ENCODE results near the gene MAP2K7.
A peak's percentile ranks its signal among the peaks of the same experiment; 100 is the strongest.

The MAP2K7 gene

GRCh38 chr19:7888145-7888825 is 15.4 kb upstream of the MAP2K7 start, which contains the start of gene LRRC8E (continued):
- TF ChIP-seq REST (tag by site-specific recombination; IDR thresholded peaks at IDR 0.05): peak; percentile 32; the same call in 1 of the 2 replicates
- TF ChIP-seq ZNF24 (tag by site-specific recombination; IDR thresholded peaks at IDR 0.05): no peak
- TF ChIP-seq ZNF701 (tag by site-specific recombination; IDR thresholded peaks at IDR 0.05): no peak
- TF ChIP-seq ELK4 (IDR thresholded peaks at IDR 0.05; ENCODE audit: borderline replicate concordance, low read depth, low read length): no peak
- no peak for TF ChIP-seq PBX3 (CRISPR knock-in tag; IDR thresholded peaks at IDR 0.05)
- peak; percentile 51; the same call in 1 of the 2 replicates for TF ChIP-seq ZFP69B (tag by site-specific recombination; IDR thresholded peaks at IDR 0.05)
- no peak for TF ChIP-seq ZNF112 (tag by site-specific recombination; IDR thresholded peaks at IDR 0.05)
- TF ChIP-seq ZNF670 (tag by site-specific recombination; IDR thresholded peaks at IDR 0.05; ENCODE audit: low read depth): no peak
- no peak for TF ChIP-seq HOXC10 (CRISPR knock-in tag; IDR thresholded peaks at IDR 0.05)
- no peak for TF ChIP-seq ZNF148 (tag by site-specific recombination; IDR thresholded peaks at IDR 0.05; ENCODE audit: borderline replicate concordance)
- TF ChIP-seq ZNF155 (tag by site-specific recombination; IDR thresholded peaks at IDR 0.05): no peak
- no peak for TF ChIP-seq ZNF211 (tag by site-specific recombination; IDR thresholded peaks at IDR 0.05; ENCODE audit: low read depth)
- TF ChIP-seq PRDM2 (tag by site-specific recombination; IDR thresholded peaks at IDR 0.05; ENCODE audit: borderline replicate concordance): no peak
- no peak for TF ChIP-seq RBAK (tag by site-specific recombination; IDR thresholded peaks at IDR 0.05)
- no peak for TF ChIP-seq ZNF549 (tag by site-specific recombination; IDR thresholded peaks at IDR 0.05)
- TF ChIP-seq MZF1 (tag by site-specific recombination; IDR thresholded peaks at IDR 0.05; ENCODE audit: borderline replicate concordance): no peak
- peak; percentile 84 for TF ChIP-seq ZIC2 (tag by site-specific recombination; IDR thresholded peaks at IDR 0.05)
- no peak for TF ChIP-seq ZNF555 (tag by site-specific recombination; conservative IDR thresholded peaks at IDR 0.05)
- no peak for TF ChIP-seq ZNF121 (tag by site-specific recombination; IDR thresholded peaks at IDR 0.05)
- TF ChIP-seq ZNF747 (tag by site-specific recombination; IDR thresholded peaks at IDR 0.05): no peak
- no peak for TF ChIP-seq ZNF248 (tag by site-specific recombination; IDR thresholded peaks at IDR 0.05)
- TF ChIP-seq ZNF600 (tag by site-specific recombination; IDR thresholded peaks at IDR 0.05): peak; percentile 74
- peak; percentile 77; the same call in 1 of the 2 replicates for TF ChIP-seq KLF17 (tag by site-specific recombination; IDR thresholded peaks at IDR 0.05)
- no peak for TF ChIP-seq ZNF48 (tag by site-specific recombination; IDR thresholded peaks at IDR 0.05)

Measured in HEK293 (cell line).